ENCODE data around the gene MCF2L2.

- no peak for TF ChIP-seq CTCF (conservative IDR thresholded peaks at IDR 0.05 in 1 of 2, IDR thresholded peaks at IDR 0.05 in 1 of 2; ENCODE audit: extremely low read depth in 1 of 2, insufficient read depth in 1 of 2, low read depth in 1 of 2, low read length in 2 of 2)
- no peak for TF ChIP-seq EZH2 (IDR thresholded peaks at IDR 0.05; ENCODE audit: borderline replicate concordance, low read length)
Measured at GRCh38 chr3:183327343-183327742, 101.1 kb downstream of the MCF2L2 start.
